NCI-H82 (cell line): ENCODE data around the gene PRKAG2.
"Not testable (repeated sequence)": the region's sequence is repeated elsewhere in the genome, so short reads cannot be mapped to it uniquely, and the experiment has no call there.

Experiments used
- DNase-seq: peaks from one replicate; lab custom pipeline; 2025; lab: John Stamatoyannopoulos, UW

The PRKAG2 gene

GRCh38 chr7:151801291-151801690 lies 75.6 kb downstream of the PRKAG2 start:
- no peak for DNase-seq

- DNase-seq = no peak
Observed at GRCh38 chr7:151800861-151801260, 76.1 kb downstream of the PRKAG2 start.

GRCh38 chr7:151800391-151800790 lies 76.5 kb downstream of the PRKAG2 start:
- no peak for DNase-seq

GRCh38 chr7:151799506-151799905 lies 77.4 kb downstream of the PRKAG2 start:
- no peak for DNase-seq

- DNase-seq = no peak
Observed at GRCh38 chr7:151798851-151799448, 78.0 kb downstream of the PRKAG2 start.

- DNase-seq = not testable (repeated sequence)
Observed at GRCh38 chr7:151797667-151798307, 79.1 kb downstream of the PRKAG2 start.

- DNase-seq = no peak
Observed at GRCh38 chr7:151796871-151797537, 79.9 kb downstream of the PRKAG2 start.

- no peak for DNase-seq
Observed at GRCh38 chr7:151796091-151796870, 80.6 kb downstream of the PRKAG2 start.

GRCh38 chr7:151795168-151795811 lies 81.6 kb downstream of the PRKAG2 start:
- no peak for DNase-seq

- peak; percentile 13 for DNase-seq
Observed at GRCh38 chr7:151794508-151795167, 82.3 kb downstream of the PRKAG2 start.

- no peak for DNase-seq
Observed at GRCh38 chr7:151793991-151794507, 82.9 kb downstream of the PRKAG2 start.

GRCh38 chr7:151793531-151793951 lies 83.4 kb downstream of the PRKAG2 start:
- no peak for DNase-seq

GRCh38 chr7:151792636-151793035 lies 84.3 kb downstream of the PRKAG2 start:
- no peak for DNase-seq

- no peak for DNase-seq
Observed at GRCh38 chr7:151792086-151792485, 84.8 kb downstream of the PRKAG2 start.

- no peak for DNase-seq
Observed at GRCh38 chr7:151790830-151791620, 85.9 kb downstream of the PRKAG2 start.

- no peak for DNase-seq
Observed at GRCh38 chr7:151790095-151790829, 86.7 kb downstream of the PRKAG2 start.

GRCh38 chr7:151789380-151789947 lies 87.5 kb downstream of the PRKAG2 start:
- DNase-seq = no peak

GRCh38 chr7:151787348-151787747 lies 89.6 kb downstream of the PRKAG2 start:
- no peak for DNase-seq

- no peak for DNase-seq
Observed at GRCh38 chr7:151786936-151787335, 90.0 kb downstream of the PRKAG2 start.
